ENCODE data around the gene GPR158.

The GPR158 gene

DNA sequence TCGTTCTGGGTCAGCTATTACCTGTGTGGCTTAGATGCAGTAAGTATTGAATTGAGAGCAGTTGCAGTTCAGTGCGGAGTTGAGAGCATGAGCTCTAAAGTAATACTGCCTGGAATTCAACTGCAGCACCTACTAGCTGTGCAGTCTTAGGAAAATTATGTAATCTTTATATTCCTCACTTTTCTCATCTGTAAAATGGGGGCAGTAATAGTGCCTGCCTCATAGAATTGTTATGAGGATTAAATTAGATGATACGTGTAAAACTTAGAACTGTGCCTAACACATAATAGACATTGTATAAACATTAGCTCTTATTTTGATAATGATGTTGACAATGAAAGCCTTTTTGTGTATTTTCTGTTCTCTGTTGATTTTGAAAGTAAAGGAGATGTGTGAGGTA lies 330.0 kb downstream of the GPR158 start:
- DNase-seq (ENCODE audit: low read depth), result no peak

DNA sequence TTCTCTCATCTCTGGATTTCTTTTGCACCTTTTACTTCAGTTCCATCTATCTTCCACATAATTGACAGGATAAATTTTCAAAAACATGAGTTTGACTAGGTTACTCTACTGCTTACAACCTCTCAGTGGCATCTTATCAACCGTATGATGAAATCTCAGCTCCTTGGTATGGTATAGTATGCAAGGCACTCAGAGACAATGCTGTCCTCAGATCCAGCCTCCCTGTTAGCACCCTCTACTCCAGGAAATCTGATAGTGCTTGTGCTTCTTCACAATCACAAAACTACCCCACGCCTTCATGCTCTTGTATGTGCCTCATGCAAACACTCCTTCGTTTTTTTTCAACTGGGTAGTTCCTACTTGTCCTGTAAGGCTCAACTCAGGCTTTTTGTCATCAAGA lies 330.7 kb downstream of the GPR158 start:
- no peak for DNase-seq (ENCODE audit: low read depth)

DNA sequence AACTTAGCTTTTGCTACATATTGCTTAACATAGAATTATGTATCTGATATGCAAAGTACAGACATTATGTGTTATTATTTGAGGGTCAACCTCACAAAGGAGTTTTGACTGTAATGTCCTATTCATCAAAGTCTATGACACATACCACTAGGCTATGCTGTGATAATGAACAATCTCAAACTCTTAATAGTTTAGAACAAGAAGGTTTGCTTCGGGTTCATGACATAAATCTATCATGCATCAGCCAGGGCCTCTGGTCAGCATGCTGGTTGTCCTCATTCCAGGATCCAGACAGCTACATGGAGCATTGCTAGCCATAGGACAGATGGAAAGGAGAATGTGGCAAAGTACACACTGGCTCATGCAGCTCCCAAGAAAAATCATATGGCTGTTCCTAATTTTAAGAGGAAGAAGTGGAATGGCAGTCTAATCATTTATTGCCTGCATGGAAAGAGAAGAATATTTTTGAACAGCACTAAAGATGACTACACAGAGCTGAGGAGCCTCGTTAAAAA lies 332.1 kb downstream of the GPR158 start:
- no peak for DNase-seq (ENCODE audit: low read depth)

DNA sequence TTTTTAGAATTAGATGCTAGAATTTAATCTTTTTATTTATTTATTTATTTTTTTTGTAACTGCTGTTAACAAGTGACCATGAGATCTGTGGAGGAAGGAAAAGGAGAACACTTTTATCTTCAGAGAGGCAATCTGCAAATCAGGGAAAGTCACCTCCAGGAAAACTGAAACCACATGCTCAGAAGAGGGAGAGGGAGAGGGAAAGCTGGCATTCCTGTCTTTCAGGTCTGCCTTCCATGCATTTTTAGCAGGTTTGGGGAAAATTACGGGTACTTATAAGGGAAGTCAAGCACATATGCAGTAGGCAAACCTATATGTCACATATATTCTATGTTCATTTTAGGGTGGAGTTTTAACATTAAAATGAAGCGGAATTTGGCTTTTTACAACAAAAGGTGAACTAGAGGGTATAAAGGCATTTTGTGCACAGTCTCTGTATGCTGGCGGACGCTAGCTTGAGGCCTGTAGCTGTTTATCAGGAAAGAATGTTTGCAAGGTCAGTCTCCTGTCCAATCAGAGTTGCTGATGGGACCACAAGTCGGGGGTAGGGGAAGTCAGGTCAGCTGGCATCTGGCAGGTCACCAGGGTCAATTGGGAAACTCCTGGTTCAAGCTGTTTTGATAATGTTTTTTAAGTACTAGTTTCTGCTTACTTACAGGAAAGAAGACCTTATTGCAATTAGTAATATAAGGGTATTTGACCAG lies 333.5 kb downstream of the GPR158 start:
- DNase-seq (ENCODE audit: low read depth), result no peak

DNA sequence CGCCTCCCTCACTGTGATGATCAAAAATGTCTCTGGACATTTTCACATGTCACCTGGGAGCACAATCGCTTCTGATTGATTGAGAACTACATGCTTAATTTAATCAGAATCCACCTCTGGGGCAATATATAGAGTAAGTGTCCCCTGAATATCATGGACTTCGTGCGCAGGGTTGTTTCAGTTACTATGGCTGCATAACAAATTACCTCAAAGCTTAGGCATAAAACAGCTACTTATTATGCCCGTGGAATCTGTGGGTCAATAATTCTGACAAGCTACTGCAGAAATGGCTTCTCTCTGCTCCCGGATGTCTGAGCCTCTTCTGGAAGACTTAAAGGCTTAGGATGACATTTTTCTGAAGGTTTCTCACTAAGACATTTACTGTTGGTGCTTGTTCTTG lies 334.4 kb downstream of the GPR158 start:
- no peak for DNase-seq (ENCODE audit: low read depth)

DNA sequence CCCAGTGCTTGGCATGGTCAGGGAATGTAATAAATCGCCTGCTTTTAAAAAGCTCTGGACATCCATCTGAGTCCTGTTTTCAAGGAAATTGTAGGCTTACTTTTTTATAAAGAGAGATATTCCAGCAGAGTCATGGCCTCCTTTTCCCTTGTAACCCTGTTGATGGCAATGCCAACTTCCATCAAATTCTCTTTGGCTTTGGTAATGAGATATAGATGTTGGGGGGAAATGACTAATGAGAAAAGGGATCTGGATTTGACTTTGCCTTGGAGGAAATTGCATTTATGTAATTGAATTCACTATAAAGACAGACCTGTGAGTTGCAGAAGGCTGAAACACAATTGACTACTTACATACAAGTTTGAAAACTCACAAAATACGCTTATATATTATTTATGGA lies 347.5 kb downstream of the GPR158 start:
- no peak for DNase-seq (ENCODE audit: low read depth)

DNA sequence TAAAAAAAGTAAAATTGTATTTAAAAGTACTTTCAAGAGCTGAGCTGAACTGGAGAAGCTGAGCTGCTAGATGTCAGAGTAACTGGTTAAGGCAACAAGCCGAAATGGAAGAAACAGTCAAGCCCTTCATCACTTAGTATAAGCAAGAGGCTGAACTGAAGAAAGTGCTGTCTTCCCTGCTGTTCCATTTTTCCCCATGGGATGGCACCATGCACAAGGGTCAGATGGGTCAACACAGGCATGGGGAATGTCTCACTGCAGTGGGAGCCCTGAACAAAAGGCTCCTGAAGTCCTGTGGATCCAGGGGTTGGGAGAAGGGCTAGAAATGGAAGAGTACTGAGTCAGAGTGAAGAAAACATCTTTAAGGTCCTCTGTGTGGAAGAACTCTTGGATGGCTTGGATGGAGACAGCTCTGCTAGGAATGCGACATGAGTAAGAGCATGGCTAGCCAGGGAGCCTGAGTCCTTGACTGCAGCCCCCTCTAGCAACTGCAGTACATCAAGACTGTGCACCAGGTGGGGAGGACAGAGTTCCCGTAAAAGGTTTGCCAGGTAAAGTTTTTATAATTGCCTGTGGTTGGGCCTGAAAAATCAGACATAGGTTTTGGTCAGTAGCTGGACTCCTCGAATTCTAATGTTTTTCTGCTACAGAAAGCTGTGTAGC lies 348.3 kb downstream of the GPR158 start:
- DNase-seq (ENCODE audit: low read depth), result no peak

DNA sequence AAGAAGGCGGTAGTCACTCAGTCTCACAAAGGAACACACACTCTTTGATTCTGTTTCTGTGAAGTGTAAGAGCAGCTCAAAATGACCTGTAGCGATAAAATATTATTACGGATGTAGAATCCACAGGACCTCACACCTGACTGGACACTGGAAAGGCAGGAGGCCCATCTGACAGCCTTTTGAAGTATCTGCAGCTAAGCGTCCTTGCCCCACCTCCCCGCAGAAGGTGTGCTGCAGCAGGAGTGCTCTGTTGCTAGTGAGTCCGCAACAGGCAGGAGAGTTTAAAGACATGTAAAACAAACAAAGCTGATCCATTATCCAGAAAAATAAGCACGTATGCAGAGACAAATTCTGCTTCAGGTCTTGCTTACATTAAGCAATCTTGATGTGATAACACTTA lies 355.5 kb downstream of the GPR158 start:
- DNase-seq (ENCODE audit: low read depth), result no peak

DNA sequence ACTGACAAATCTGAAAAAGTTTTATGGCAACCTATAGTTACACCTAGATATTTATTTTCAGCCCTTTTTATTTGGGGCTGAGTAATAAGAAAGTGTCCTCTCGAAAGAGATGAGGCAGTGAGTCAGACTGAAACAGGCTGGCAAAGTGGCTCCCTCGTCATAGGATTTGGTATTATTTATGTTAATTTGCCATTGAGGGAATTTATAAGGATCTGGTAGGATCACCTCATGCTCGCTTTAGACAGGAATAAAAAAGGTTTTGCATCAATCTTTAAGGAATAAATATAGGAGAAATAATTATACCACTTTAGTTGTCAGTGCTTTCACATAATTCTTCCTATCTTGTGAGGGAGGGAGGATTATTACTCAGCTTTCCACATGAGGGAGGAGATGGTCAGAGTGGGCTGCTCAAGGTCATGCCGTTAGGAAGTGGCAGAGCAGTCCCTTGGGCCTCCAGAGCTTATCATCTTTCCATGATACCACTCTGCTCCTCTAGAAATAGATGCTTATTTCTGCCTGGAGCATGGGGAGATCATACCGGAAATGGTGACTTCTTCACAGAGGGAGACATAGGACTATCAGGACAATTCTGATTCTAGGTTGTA lies 356.8 kb downstream of the GPR158 start:
- DNase-seq (ENCODE audit: low read depth), result no peak

DNA sequence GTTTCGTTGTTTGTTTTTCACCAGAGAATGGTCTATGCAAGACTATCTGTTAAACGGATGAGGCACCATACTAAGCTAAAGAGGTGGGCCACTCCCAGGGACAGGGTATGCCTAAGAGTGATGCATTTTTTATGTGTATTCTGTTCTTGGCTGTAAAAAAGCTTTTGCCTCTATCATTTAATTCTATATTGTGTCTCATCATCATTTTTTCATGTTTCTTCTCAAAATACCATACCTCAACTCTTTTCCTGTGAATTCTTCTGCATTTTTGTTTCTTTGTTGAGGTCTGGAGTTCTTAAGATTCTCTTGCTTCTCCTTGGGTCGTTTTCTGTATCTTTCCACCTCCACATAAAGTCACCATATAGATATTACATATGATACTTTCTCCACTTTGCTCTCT lies 357.4 kb downstream of the GPR158 start:
- no peak for DNase-seq (ENCODE audit: low read depth)

DNA sequence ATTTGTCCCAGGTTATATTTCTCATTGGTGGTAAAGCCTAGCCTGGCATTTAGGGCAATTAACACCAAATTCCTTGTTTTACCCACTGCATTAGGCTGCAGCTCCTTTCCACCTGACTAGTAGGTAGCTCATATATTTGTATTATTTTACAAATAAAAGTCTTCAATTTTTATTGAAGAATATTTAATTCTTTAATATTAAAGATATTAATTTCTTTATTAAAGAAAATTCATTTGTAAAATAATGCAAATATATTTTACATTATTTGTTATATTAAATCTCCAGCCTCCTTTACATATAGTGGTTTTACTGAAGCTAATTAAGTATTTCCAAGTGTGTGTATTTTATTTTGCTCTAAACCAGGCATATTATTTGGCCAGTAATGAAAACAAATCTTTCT lies 361.2 kb downstream of the GPR158 start:
- DNase-seq (ENCODE audit: low read depth), result no peak

DNA sequence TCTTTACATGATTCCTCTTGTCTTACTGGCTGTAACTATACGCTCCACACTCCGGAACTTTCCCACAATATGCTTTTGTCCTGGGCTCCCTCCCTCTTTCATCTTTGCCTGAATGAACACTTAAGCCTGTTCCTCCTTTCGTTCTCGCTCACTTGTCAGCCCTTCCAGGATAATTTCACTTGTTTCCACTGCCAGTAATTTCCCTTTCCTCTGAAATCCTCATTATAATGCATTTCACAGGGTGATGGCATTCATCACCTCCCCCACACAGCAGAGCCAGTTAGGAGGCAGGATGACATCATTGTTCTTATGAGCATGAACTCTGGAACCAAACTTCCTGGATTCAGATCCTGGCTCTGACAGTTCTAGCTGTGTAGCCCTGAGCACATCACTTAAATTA lies 372.6 kb downstream of the GPR158 start:
- DNase-seq (ENCODE audit: low read depth), result no peak

DNA sequence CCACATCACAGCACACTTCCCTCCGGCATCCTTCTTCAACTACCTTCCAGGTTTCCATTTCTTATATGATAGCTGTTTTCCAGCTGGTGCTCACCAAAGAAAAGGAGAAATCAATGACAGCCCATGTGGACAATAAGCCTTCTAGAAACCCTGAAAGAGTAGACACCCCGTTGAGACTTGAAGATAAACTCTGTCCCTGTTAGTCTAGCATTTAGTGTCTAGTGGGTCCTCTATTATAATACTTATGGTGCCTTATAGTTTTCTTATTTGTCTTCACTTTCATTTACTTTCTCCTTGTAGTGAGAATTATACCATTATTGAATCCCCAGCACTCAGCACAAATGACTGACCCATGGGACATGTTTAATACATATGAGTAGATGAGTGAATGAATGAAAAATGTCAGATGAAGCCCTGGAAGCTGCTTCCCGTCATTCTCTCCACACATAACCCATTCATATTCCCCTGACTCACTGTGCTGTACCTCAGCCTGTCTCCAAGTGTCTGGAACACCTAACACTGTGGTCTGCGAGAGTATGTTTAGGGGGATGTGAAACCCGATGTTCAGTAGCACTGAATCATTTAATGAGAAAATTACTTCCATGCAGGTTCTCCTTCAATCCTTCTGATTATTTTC lies 377.6 kb downstream of the GPR158 start:
- no peak for DNase-seq (ENCODE audit: low read depth)

DNA sequence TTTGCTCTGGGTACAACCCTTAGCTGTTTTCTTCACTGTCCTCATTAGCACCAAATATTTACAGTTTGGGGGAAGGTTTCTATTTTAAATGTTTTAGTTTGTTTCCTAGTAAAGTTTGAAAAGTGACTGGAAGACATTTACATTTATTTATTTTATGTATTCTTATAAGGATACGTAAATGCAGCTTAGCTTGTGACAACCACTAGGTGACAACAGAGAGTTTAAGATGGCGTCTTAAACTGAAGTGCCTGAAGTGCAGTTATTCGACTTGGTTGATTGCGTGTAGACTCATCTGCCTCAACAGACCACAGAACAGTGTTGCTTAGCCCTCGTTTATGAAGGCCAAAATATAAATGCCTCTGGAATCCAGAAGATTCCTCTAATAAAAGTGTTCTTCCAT lies 381.1 kb downstream of the GPR158 start:
- DNase-seq (ENCODE audit: low read depth), result no peak

DNA sequence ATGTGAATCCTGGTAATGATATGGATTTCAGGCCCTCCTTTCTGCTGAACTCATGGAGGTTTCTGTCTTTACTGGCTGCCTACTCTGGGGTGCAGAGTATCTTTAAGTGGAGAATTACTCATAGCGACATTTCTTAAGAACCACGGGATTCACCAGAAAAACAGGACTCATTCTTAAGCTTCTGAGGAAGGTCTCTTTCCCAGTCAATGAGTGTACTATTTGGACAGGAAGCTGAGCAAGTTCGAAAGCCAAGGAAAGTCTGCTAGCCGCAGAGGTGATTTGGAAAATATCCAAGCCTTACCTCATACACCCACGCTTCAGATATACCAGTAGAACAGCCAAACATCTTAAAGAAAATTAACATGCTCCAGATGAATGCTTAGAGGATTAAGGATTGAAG lies 381.7 kb downstream of the GPR158 start:
- DNase-seq (ENCODE audit: low read depth), result no peak

DNA sequence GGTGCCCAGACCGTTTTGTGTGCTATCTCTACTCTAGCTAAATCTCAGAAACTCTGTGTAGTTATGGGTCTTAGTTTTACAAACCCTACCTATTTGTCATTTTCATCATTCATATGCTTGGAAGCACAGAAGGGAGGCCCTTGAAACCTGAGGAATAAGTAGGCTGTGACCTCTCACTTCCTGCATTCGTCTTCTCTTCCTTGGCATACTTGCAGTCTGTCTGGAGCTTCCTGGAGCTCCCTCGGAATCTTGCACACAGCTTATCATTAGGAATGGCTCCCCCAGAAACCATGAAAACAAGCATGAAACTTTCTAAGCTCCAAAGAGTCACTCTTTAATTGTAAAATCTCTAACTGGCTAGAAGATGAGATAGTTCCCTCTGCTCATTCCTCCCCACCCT lies 382.3 kb downstream of the GPR158 start:
- no peak for DNase-seq (ENCODE audit: low read depth)

DNA sequence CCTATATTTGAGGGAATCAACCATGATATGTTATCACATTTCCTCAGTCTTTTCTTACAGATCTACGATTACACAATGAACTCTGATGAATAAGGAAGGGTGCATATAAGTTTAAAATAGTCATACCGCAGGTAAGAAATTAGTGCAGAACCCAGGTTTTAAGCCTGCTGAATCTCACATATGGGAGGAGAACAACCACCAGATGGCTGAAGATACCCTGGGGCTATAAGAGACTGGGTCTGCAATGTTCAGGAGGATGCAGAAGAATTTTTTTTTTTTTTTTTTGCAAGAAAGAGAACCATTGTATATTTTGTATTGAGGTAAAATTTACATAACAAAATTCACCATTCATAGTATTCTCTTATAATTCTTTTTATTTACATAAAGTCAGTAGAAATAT lies 387.0 kb downstream of the GPR158 start:
- DNase-seq (ENCODE audit: low read depth), result no peak

DNA sequence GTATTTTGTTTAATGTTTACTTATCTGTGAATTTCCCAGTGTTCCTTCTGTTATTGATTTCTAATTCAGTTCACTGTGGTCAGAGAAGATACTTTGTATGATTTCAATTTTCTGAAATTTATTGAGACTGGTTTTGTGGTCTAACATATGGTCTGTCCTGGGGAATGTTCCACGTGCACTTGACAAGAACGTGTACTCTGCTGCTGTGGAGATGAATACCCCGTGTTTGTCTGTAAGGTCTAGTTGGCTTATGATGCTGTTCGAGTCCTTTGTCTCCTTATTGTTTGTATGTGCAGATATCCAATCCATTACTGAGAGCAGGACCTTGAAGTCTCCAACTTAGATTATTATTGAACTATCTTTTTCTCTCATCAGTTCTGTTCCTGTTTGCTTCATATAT lies 387.7 kb downstream of the GPR158 start:
- no peak for DNase-seq (ENCODE audit: low read depth)

DNA sequence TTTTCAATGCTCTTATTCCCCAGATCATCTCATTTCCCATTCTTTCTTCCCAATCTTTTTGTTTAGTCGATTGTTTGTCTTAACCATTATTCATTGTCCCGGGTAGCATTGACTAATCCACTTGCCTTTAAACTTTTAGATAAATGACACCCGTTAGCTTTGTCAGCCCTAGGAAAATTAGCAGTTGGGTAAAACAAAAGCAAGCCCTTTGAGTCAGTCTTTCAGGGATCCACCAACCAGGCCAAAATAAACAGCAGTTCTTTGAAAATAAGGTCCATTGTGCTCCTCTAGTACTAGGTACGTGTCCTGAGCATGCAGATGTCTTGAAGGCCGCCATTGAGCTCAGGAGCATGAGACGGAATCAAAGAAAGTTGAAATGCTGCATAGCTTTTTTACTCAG lies 389.6 kb downstream of the GPR158 start:
- DNase-seq (ENCODE audit: low read depth), result no peak

DNA sequence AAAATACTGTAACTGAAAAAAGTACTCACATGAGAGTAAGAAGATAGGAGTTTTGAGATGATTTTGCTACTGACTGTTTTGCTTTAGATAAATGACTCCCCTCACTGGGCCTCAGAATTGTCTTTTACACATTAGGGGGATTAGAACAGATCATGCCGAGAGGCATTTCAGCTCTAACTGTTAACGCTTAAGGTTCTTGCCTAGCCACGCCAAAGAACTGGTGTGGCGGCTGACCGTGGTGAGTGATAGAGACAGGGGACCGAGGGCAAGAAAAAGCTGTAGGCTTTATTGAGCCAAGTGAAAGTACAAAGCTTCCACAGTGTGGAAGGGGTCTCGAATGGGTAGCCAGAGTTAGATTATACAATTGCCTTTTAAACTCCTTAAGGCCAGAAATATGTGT lies 390.8 kb downstream of the GPR158 start:
- DNase-seq (ENCODE audit: low read depth), result no peak

DNA sequence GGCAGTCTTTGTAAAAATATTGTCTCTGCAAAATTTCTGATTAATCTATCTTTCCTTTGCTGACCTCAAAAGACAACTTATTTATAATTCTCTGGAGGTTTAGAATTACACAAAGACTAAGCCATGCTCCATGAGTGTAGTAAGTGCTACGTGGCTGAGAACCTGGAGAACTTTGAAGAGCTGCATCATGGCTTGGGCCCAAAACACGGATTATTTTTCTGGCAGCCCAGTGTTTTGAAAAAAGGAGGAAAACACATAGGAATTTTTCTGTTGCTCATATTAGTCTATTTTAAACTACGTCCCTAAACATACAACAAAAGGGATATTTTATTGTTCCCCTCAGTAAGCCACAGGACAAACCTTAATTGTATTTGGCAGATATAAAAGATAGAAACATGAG lies 398.5 kb downstream of the GPR158 start:
- no peak for DNase-seq (ENCODE audit: low read depth)

DNA sequence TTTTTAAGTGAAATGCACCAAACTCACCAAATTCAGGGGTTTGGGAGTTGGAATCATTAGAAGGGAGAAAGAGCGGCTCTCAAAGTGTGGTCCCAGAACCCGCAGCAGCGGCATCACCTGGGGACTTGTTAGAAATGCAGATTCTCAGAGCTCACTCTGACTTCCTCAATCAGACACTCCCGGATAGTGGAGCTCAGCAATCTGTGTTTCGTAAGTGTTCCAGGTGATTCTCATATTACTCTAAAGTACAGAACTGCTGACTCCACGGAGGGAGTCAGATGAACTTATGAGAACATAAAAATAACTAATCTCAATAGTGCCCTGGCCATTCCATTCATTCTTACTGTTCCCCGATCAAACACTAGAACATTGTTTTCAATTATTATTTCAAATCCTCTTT lies 400.5 kb downstream of the GPR158 start:
- DNase-seq (ENCODE audit: low read depth), result no peak

DNA sequence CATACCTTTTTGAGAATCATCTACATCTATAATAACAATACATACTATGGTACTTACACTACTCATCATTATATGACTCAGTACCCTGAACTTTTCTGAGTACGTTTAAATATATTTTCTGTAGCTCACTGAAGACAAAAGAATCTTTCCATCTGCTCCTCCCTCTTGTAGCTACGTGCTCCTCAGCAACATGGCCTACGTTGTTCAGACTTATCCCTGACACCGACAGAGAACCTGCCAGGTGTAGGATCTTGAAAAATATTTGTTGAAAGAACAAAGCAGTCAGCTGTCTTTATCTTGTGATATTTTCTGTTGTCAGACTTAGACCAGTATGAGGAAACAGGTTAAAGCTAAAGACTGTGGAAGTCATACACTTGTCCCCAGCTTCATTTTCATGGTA lies 403.3 kb downstream of the GPR158 start:
- DNase-seq (ENCODE audit: low read depth), result no peak

All from T-helper 22 cell (primary cell).